ENCODE results near the gene IRF2. TPM values are rescaled to one million over a fixed set of nuclear protein-coding genes. Genes with fewer than 3 reads are reported as not detected.

The IRF2 gene
- total RNA-seq, 1 experiment from 2014 or later = 6.1 TPM

- Histone ChIP-seq H3K9me3 (replicated peaks) (no peaks in the 10 kb centered on the region), H3K4me1 (no peaks in the 10 kb centered on the region), H3K27me3 (no peaks in the 10 kb centered on the region), H3K36me3 (no peaks in the 10 kb centered on the region), H3K4me3 (no peak overlapping the region), H3K27ac (no peak overlapping the region)
- DNase-seq = no peak
These were observed 40.3 kb downstream of the IRF2 start for GRCh38 chr4:184434021-184434420.

- Histone ChIP-seq H3K9me3 (replicated peaks) (no peaks in the 10 kb centered on the region), H3K4me3 (no peak overlapping the region), H3K27me3 (no peaks in the 10 kb centered on the region), H3K36me3 (no peaks in the 10 kb centered on the region), H3K4me1 (no peaks in the 10 kb centered on the region), H3K27ac (no peak overlapping the region)
- no peak for DNase-seq
These were observed 41.0 kb downstream of the IRF2 start for GRCh38 chr4:184433258-184433892.

GRCh38 chr4:184432127-184432922 is 42.0 kb downstream of the IRF2 start:
- Histone ChIP-seq H3K27me3 (no peaks in the 10 kb centered on the region), H3K27ac (no peak overlapping the region), H3K36me3 (no peaks in the 10 kb centered on the region), H3K4me3 (no peak overlapping the region), H3K4me1 (no peaks in the 10 kb centered on the region), H3K9me3 (replicated peaks) (no peaks in the 10 kb centered on the region)
- no peak for DNase-seq

GRCh38 chr4:184430163-184430562 is 44.2 kb downstream of the IRF2 start:
- H3K36me3 ChIP-seq = no peaks in the 10 kb centered on the region
- no peaks in the 10 kb centered on the region for H3K9me3 ChIP-seq (replicated peaks)
- H3K4me1 ChIP-seq = no peaks in the 10 kb centered on the region

GRCh38 chr4:184428787-184429186 is 45.6 kb downstream of the IRF2 start:
- no peaks in the 10 kb centered on the region for H3K9me3 ChIP-seq (replicated peaks)
- DNase-seq = no peak
- H3K4me1 ChIP-seq = no peaks in the 10 kb centered on the region
- H3K4me3 ChIP-seq = no peak overlapping the region
- H3K27ac ChIP-seq = no peak overlapping the region
- no peaks in the 10 kb centered on the region for H3K36me3 ChIP-seq
- H3K27me3 ChIP-seq = no peaks in the 10 kb centered on the region

More at GRCh38 chr4:184430163-184430562, 44.2 kb downstream of the IRF2 start:
- H3K27me3 ChIP-seq = no peaks in the 10 kb centered on the region
- no peak overlapping the region for H3K27ac ChIP-seq
- no peak overlapping the region for H3K4me3 ChIP-seq
- DNase-seq = no peak

- Histone ChIP-seq H3K36me3 (no peaks in the 10 kb centered on the region; the same call in 1 of the 2 replicates), H3K4me3 (no peak overlapping the region), H3K27ac (no peak overlapping the region), H3K27me3 (no peaks in the 10 kb centered on the region), H3K9me3 (replicated peaks) (no peaks in the 10 kb centered on the region), H3K4me1 (no peaks in the 10 kb centered on the region)
- no peak for DNase-seq
These were observed 46.7 kb downstream of the IRF2 start for GRCh38 chr4:184427687-184428086.

- H3K4me3 ChIP-seq = no peak overlapping the region
- H3K27ac ChIP-seq = no peak overlapping the region
- 0 out of 2 replicates have a peak, but pooled peaks cover 3% of the 10 kb centered on the region for H3K9me3 ChIP-seq (replicated peaks)
- DNase-seq = no peak
- H3K4me1 ChIP-seq = no peaks in the 10 kb centered on the region
- no peaks in the 10 kb centered on the region; the same call in 1 of the 2 replicates for H3K36me3 ChIP-seq
- no peaks in the 10 kb centered on the region for H3K27me3 ChIP-seq
These were observed 47.3 kb downstream of the IRF2 start for GRCh38 chr4:184427093-184427492.

GRCh38 chr4:184424993-184425758 is 49.2 kb downstream of the IRF2 start:
- Histone ChIP-seq H3K4me1 (no peaks in the 10 kb centered on the region), H3K27me3 (no peaks in the 10 kb centered on the region), H3K4me3 (no peak overlapping the region), H3K9me3 (replicated peaks) (0 out of 2 replicates have a peak, but pooled peaks cover 3% of the 10 kb centered on the region), H3K27ac (no peak overlapping the region), H3K36me3 (no peaks in the 10 kb centered on the region; the same call in 1 of the 2 replicates)
- no peak for DNase-seq

GRCh38 chr4:184424279-184424678 is 50.1 kb downstream of the IRF2 start:
- no peak overlapping the region for H3K4me3 ChIP-seq
- no peaks in the 10 kb centered on the region for H3K27me3 ChIP-seq
- H3K36me3 ChIP-seq = no peaks in the 10 kb centered on the region; the same call in 1 of the 2 replicates
- no peak for DNase-seq
- H3K27ac ChIP-seq = no peak overlapping the region
- 0 out of 2 replicates have a peak, but pooled peaks cover 3% of the 10 kb centered on the region for H3K9me3 ChIP-seq (replicated peaks)
- no peaks in the 10 kb centered on the region for H3K4me1 ChIP-seq

- H3K27ac ChIP-seq = no peak overlapping the region
- no peaks in the 10 kb centered on the region for H3K4me1 ChIP-seq
- 0 out of 2 replicates have a peak, but pooled peaks cover 3% of the 10 kb centered on the region for H3K9me3 ChIP-seq (replicated peaks)
- no peaks in the 10 kb centered on the region; the same call in 1 of the 2 replicates for H3K36me3 ChIP-seq
- no peak for DNase-seq
- H3K27me3 ChIP-seq = no peaks in the 10 kb centered on the region
- no peak overlapping the region for H3K4me3 ChIP-seq
These were observed 51.2 kb downstream of the IRF2 start for GRCh38 chr4:184423003-184423686.

- DNase-seq = no peak
- H3K9me3 ChIP-seq (replicated peaks) = 0 out of 2 replicates have a peak, but pooled peaks cover 3% of the 10 kb centered on the region
- H3K4me3 ChIP-seq = no peak overlapping the region
- no peak overlapping the region for H3K27ac ChIP-seq
- H3K27me3 ChIP-seq = no peaks in the 10 kb centered on the region
- H3K4me1 ChIP-seq = no peaks in the 10 kb centered on the region
- H3K36me3 ChIP-seq = no peaks in the 10 kb centered on the region; the same call in 1 of the 2 replicates
These were observed 52.0 kb downstream of the IRF2 start for GRCh38 chr4:184422378-184422777.

- Histone ChIP-seq H3K9me3 (replicated peaks) (0 out of 2 replicates have a peak, but pooled peaks cover 3% of the 10 kb centered on the region), H3K36me3 (peaks cover 2% of the 10 kb centered on the region)
- no peak for DNase-seq
These were observed 52.7 kb downstream of the IRF2 start for GRCh38 chr4:184421533-184422155.

GRCh38 chr4:184420881-184421416 is 53.4 kb downstream of the IRF2 start:
- Histone ChIP-seq H3K9me3 (replicated peaks) (0 out of 2 replicates have a peak, but pooled peaks cover 3% of the 10 kb centered on the region), H3K27ac (no peak overlapping the region), H3K4me3 (no peak overlapping the region), H3K4me1 (no peaks in the 10 kb centered on the region), H3K27me3 (no peaks in the 10 kb centered on the region), H3K36me3 (peaks cover 2% of the 10 kb centered on the region)
- no peak for DNase-seq

More at GRCh38 chr4:184421533-184422155, 52.7 kb downstream of the IRF2 start:
- Histone ChIP-seq H3K27ac (no peak overlapping the region), H3K27me3 (no peaks in the 10 kb centered on the region), H3K4me3 (no peak overlapping the region), H3K4me1 (no peaks in the 10 kb centered on the region)
